HL-60/S4 treated with phorbol 12-myristate 13-acetate at 8.2 ng/mL for 4 days and 3 days (cell line): ENCODE results near the gene SPATA17.

Source experiments
- in situ Hi-C: fragments of 300-500 bp; cut with MboI; formaldehyde crosslinking; loops from 2 replicates; pipeline ENCODE4 v1.15.0; 2022; ENCODE audit warnings: low sequenced_read_pairs

The SPATA17 gene

DNA sequence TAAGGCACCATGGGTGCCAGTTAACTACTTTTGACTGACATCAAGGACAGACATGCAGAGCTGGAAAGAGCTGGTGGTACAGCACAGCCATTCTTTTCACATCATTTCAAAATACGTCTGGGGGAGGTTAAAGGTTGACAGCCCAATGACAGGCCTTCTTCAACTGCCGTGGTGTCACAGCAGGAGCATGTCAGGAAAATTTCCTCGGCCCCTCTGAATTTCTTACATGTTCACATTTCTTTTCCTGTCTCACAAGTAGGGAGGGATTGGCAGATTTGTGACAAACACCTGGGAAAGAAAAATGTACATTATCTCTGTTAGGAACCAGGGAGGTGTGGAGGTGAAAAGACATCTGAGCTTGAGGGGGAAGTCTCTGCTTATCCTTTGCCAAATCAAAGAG is 279.1 kb downstream of the SPATA17 start:
- in situ Hi-C loops = no loop called here

DNA sequence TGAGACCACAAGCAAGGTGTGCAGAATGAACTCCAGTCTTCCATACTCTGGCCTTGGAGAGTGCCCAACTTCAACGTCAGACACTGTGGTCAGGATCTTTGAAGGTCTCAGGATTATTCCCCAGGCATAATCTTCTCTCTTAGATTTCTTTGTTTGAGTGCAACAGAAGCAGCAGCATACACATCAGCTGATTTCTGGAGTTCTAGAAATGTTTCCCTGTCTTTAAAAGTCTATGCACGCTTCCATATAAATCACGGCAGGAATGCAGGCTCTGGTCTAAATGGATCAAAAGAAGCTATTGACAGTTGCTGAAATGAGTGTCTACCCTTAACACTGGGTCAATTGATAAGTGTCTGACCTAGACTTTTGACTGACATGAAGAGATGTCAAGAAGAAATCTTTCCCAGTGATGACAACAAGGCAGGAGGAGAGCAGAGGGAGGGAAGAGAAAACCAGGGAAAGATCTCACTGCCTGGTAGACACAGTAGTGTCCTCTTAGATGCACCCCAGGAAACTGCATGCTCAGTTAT is 279.7 kb downstream of the SPATA17 start:
- in situ Hi-C loops = no loop called here

DNA sequence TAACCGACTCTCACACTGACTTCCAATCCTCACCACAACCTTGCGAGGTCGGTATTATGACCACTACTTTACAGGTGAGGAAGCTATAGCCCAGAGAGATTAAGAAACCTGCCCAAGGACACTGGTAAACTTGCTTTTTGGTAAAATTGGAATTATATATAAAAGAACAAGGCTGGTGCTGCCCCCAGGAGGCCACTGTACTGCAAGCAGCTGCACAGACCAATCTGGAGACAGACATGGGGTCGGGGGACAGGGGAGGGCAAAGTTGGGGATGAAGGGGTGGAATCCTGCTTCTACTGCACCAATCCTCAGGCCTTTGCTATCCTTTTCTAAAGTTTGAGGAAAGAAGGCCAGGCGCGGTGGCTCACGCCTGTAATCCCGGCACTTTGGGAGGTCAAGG is 280.8 kb downstream of the SPATA17 start:
- in situ Hi-C loops = no loop called here

DNA sequence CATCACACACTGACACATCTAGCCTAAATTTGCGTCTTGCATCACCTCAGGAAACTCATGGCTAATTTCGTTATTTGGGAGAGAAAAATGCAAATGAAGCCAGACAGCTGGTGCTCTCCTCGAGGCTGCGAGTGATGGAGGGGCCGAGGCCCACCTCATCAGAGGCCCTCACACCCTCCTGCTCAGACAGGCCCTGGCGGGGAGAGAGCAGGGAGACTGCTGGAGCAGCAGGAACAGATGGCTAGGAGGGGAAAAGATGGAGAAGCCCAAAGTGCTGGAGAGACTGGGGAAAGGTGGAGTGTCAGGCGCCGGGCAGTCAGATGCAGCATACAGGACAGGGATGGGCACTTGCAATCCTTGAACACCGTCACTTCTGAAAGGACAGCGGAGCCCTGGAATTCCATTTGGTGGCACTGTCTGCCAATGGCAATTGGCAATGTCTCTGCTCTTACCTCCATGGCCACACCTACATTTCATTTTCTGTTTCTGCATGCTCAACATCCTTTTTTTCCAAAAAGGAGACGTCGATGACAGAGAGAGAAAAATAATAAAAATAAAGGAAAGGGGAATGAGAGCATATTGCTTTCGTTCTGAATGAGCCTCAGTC is 286.2 kb downstream of the SPATA17 start:
- in situ Hi-C loops = no loop called here

DNA sequence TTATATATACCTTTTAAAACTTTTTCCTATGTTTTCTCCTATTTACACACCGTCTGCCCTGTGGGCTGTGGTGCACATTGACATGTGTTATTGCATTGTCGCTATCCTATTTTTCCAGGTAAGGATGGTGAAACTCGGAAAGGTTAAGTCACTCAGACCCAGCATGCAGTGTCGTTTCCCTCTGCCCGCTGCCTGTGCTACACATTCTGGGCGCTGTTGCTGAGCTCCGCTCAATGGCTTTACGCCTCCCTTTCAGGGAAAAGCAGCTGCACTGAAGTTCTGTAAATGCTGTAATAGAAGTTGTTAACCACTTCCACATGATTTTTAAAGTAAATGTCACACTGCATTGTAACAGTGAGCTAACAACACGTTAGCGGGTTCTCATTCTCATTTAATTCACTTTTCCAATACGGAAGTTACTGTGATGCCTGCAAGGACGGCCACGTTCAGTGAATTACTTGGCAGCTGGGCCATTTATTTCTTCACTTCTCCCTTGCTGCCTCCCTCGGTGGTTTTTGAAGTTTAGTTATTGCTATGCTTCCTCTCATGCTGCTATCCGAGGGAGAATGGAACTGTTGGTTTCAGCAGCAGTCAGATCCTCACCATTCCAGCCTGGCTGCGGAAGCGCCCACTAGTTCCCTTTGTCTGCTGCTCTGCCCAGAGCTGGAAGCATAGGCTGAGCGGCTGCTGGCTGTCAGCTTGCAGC is 288.7 kb downstream of the SPATA17 start:
- in situ Hi-C loops = no loop called here
